ENCODE results near the gene JPH3. TPM values are rescaled to one million over a fixed set of nuclear protein-coding genes. Genes with fewer than 3 reads are reported as not detected.
"Not testable (repeated sequence)": the region's sequence is repeated elsewhere in the genome, so short reads cannot be mapped to it uniquely, and the experiment has no call there.

The JPH3 gene
- total and polyA plus RNA-seq, 10 of the 15 experiments (the other 5 are each of a cell fraction or from before 2014, with no cell fraction given): 0.05 TPM; not detected in 9

DNA sequence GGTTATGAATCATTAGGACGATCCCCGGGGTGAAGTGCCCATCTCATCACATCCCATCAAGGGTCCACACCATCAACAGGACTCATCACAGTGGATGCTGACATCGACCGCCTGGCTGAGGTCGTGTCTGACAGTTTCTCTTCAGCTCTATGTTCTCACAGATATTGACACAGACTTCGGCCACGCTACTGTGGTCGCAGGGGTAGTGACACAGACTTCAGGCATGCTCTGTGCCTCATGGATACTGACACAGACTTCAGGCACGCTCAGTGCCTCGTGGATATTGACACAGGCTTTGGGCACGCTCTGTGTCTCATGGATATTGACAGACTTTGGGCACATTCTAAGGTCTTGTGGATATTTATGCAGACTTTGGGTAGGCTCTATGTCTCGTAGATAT is 113.3 kb downstream of the JPH3 start:
- 95% methylated on average over 12 of the region's 12 CpGs for WGBS (ENCODE audit: insufficient coverage, insufficient replicate concordance, low lambda C conversion rate, missing lambda C conversion rate)
- intact Hi-C loops (cut with micrococcal nuclease; ENCODE audit: unreplicated experiment): no loop called here
- DNase-seq (ENCODE audit: low read depth, low spot score) (no peak), FAIRE-seq (no peak), ATAC-seq (no peak)
- no peak overlapping the region for H3K9ac ChIP-seq (ENCODE audit: control insufficient read depth, insufficient read depth, low read length)
- H3K36me3 ChIP-seq (ENCODE audit: control insufficient read depth in 2 of 2, insufficient read depth in 2 of 2, low read length in 1 of 2): peaks cover 10 to 29% of the 10 kb centered on the region in 2 experiments; a peak in 3 of 4 replicates
- no peaks in the 10 kb centered on the region for H3K4me1 ChIP-seq (ENCODE audit: control insufficient read depth, insufficient read depth, low read length)
- no peak for TF ChIP-seq NFIC (IDR thresholded peaks at IDR 0.05; ENCODE audit: low read depth, low read length)
- no peak for TF ChIP-seq POLR2AphosphoS2 (IDR thresholded peaks at IDR 0.05; ENCODE audit: low read depth, low read length)
- no peak for TF ChIP-seq RUNX3 (IDR thresholded peaks at IDR 0.05; ENCODE audit: low read length)
- TF ChIP-seq, protein P1, sequence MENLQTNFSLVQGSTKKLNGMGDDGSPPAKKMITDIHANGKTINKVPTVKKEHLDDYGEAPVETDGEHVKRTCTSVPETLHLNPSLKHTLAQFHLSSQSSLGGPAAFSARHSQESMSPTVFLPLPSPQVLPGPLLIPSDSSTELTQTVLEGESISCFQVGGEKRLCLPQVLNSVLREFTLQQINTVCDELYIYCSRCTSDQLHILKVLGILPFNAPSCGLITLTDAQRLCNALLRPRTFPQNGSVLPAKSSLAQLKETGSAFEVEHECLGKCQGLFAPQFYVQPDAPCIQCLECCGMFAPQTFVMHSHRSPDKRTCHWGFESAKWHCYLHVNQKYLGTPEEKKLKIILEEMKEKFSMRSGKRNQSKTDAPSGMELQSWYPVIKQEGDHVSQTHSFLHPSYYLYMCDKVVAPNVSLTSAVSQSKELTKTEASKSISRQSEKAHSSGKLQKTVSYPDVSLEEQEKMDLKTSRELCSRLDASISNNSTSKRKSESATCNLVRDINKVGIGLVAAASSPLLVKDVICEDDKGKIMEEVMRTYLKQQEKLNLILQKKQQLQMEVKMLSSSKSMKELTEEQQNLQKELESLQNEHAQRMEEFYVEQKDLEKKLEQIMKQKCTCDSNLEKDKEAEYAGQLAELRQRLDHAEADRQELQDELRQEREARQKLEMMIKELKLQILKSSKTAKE (IDR thresholded peaks at IDR 0.05; ENCODE audit: low read depth, poor library complexity, severe bottlenecking): no peak
- TF ChIP-seq ZSCAN29 (IDR thresholded peaks at IDR 0.05): no peak
- no peak for TF ChIP-seq TCF7 (IDR thresholded peaks at IDR 0.05; ENCODE audit: borderline replicate concordance)
- TF ChIP-seq, protein P2, sequence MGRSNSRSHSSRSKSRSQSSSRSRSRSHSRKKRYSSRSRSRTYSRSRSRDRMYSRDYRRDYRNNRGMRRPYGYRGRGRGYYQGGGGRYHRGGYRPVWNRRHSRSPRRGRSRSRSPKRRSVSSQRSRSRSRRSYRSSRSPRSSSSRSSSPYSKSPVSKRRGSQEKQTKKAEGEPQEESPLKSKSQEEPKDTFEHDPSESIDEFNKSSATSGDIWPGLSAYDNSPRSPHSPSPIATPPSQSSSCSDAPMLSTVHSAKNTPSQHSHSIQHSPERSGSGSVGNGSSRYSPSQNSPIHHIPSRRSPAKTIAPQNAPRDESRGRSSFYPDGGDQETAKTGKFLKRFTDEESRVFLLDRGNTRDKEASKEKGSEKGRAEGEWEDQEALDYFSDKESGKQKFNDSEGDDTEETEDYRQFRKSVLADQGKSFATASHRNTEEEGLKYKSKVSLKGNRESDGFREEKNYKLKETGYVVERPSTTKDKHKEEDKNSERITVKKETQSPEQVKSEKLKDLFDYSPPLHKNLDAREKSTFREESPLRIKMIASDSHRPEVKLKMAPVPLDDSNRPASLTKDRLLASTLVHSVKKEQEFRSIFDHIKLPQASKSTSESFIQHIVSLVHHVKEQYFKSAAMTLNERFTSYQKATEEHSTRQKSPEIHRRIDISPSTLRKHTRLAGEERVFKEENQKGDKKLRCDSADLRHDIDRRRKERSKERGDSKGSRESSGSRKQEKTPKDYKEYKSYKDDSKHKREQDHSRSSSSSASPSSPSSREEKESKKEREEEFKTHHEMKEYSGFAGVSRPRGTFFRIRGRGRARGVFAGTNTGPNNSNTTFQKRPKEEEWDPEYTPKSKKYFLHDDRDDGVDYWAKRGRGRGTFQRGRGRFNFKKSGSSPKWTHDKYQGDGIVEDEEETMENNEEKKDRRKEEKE (IDR thresholded peaks at IDR 0.05): no peak
- TF ChIP-seq SUPT20H (IDR thresholded peaks at IDR 0.05; ENCODE audit: borderline replicate concordance, control insufficient read depth, low read depth, low read length): no peak
- no peak overlapping the region for H3K4me2 ChIP-seq (ENCODE audit: control insufficient read depth, insufficient read depth)
- POLR2A ChIA-PET: interaction anchor here (0.6 kb wide), 1 partner anchor 9 kb away, joined by 3 read pairs; no protein-coding TSS in a partner anchor
- H3K4me3 ChIP-seq: no peak overlapping the region
- no peak overlapping the region for H2AFZ ChIP-seq (ENCODE audit: control insufficient read depth, low read depth, low read length)
- no peaks in the 10 kb centered on the region for H3K9me3 ChIP-seq (replicated peaks; ENCODE audit: control insufficient read depth, insufficient read depth, low read length)
- no TSS peak for BruUV-seq (replicated peaks)
- no peaks in the 10 kb centered on the region for H3K27me3 ChIP-seq (replicated peaks in 1 of 2; ENCODE audit: control insufficient read depth in 2 of 2, insufficient read depth in 2 of 2, low read length in 1 of 2)
- no peak overlapping the region for H3K27ac ChIP-seq (ENCODE audit: control insufficient read depth, insufficient read depth)
- SMC1A ChIA-PET (ENCODE audit: uncharacterized antibody, unreplicated experiment): interaction anchor here (0.5 kb wide), 1 partner anchor 17 kb away, joined by 4 read pairs; no protein-coding TSS in a partner anchor
- CTCF ChIA-PET: no interaction called here
- RAD21 ChIA-PET (ENCODE audit: unreplicated experiment): no interaction called here
- in situ Hi-C loops (cut with MboI): no loop called here
- H4K20me1 ChIP-seq (ENCODE audit: control insufficient read depth, insufficient read depth): no peaks in the 10 kb centered on the region
- H3K79me2 ChIP-seq (ENCODE audit: control insufficient read depth, insufficient read depth, low read length): no peaks in the 10 kb centered on the region

DNA sequence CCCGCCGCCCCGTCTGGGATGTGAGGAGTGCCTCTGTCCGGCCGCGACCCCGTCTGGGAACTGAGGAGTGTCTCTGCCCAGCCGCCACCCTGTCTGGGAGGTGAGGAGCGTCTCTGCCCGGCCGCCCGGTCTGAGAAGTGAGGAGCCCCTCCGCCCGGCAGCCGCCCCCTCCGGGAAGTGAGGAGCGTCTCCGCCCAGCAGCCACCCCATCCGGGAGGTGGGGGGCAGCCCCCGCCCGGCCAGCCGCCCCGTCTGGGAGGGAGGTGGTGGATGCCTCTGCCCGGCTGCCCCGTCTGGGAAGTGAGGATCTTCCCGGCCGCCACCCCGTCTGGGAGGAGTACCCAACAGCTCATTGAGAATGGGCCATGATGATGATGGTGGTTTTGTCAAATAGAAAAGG is 116.5 kb downstream of the JPH3 start:
- Histone ChIP-seq H3K36me3 (ENCODE audit: control insufficient read depth in 2 of 2, insufficient read depth in 2 of 2, low read length in 1 of 2) (peaks cover 3 to 35% of the 10 kb centered on the region in 2 experiments; a peak in 3 of 4 replicates), H3K4me1 (ENCODE audit: control insufficient read depth, insufficient read depth, low read length) (peaks cover 10% of the 10 kb centered on the region)
- H3K9ac ChIP-seq (ENCODE audit: control insufficient read depth, insufficient read depth, low read length); H4K20me1 ChIP-seq (ENCODE audit: control insufficient read depth, insufficient read depth); BruUV-seq (replicated peaks); intact Hi-C loops (cut with micrococcal nuclease; ENCODE audit: unreplicated experiment); ATAC-seq; H2AFZ ChIP-seq (ENCODE audit: control insufficient read depth, low read depth, low read length); FAIRE-seq; H3K4me2 ChIP-seq (ENCODE audit: control insufficient read depth, insufficient read depth); SMC1A ChIA-PET (ENCODE audit: uncharacterized antibody, unreplicated experiment); H3K27ac ChIP-seq (ENCODE audit: control insufficient read depth, insufficient read depth); CTCF ChIA-PET; H3K9me3 ChIP-seq (replicated peaks; ENCODE audit: control insufficient read depth, insufficient read depth, low read length); H3K79me2 ChIP-seq (ENCODE audit: control insufficient read depth, insufficient read depth, low read length); DNase-seq (ENCODE audit: low read depth, low spot score); in situ Hi-C loops (cut with MboI); RAD21 ChIA-PET (ENCODE audit: unreplicated experiment); H3K4me3 ChIP-seq; H3K27me3 ChIP-seq (replicated peaks in 1 of 2; ENCODE audit: control insufficient read depth in 2 of 2, insufficient read depth in 2 of 2, low read length in 1 of 2); POLR2A ChIA-PET: not testable (repeated sequence)
- WGBS (ENCODE audit: insufficient coverage, insufficient replicate concordance, low lambda C conversion rate, missing lambda C conversion rate): 93% methylated on average over 27 of the region's 28 CpGs

Data from GM12878 (cell line).